Activated CD4-positive, alpha-beta memory T cell treated with anti-CD3 and anti-CD28 coated beads for 36 hours (primary cell): ENCODE data around the gene ZBTB45. TPM values are rescaled to one million over a fixed set of nuclear protein-coding genes. Genes with fewer than 3 reads are reported as not detected.
A peak's percentile ranks its signal among the peaks of the same experiment; 100 is the strongest.

Experiments used
- CTCF ChIA-PET: fragments of 350-600 bp; sonication (Branson Sonifier 250); formaldehyde crosslinking; loops from one replicate; lab custom pipeline; 2021; ENCODE audit warnings: antibody characterized with exemption, inconsistent platforms; lab: Charles Lee
- POLR2A ChIA-PET: fragments of 350-600 bp; sonication (Branson Sonifier 250); formaldehyde crosslinking; loops from one replicate; lab custom pipeline; 2021; ENCODE audit warnings: antibody characterized with exemption; lab: Charles Lee
- DNase-seq: peaks from one replicate; pipeline ENCODE4 v3.0.0-alpha.2; 2020
- H3K27ac Mint-ChIP-seq: one replicate; pipeline ENCODE4 v1.8.0; 2021; ENCODE audit warnings: mixed read lengths
- H3K27me3 Mint-ChIP-seq: one replicate; pipeline ENCODE4 v1.8.0; 2021; ENCODE audit warnings: mixed read lengths
- H3K36me3 Mint-ChIP-seq: one replicate; pipeline ENCODE4 v1.8.0; 2021; ENCODE audit warnings: mixed read lengths
- H3K4me1 Mint-ChIP-seq: one replicate; pipeline ENCODE4 v1.8.0; 2021; ENCODE audit warnings: low read depth, mixed read lengths
- H3K4me3 Mint-ChIP-seq: one replicate; pipeline ENCODE4 v1.8.0; 2021; ENCODE audit warnings: mild to moderate bottlenecking, mixed read lengths
- H3K9me3 Mint-ChIP-seq: one replicate; pipeline ENCODE4 v1.8.0; 2021; ENCODE audit warnings: mixed read lengths
- intact Hi-C: fragments of 100-400 bp; cut with micrococcal nuclease; formaldehyde crosslinking; loops from one replicate; pipeline ENCODE4 v1.15.1; 2023
- total RNA-seq, 2 experiments: library from RNA; stranded (reverse); gene quantifications; one replicate each; pipeline ENCODE4 v1.2.3, GENCODE V29; 2021

ZBTB45 gene
- total RNA-seq, 2 experiments from 2014 or later = 9.9 to 10.0 TPM

DNA sequence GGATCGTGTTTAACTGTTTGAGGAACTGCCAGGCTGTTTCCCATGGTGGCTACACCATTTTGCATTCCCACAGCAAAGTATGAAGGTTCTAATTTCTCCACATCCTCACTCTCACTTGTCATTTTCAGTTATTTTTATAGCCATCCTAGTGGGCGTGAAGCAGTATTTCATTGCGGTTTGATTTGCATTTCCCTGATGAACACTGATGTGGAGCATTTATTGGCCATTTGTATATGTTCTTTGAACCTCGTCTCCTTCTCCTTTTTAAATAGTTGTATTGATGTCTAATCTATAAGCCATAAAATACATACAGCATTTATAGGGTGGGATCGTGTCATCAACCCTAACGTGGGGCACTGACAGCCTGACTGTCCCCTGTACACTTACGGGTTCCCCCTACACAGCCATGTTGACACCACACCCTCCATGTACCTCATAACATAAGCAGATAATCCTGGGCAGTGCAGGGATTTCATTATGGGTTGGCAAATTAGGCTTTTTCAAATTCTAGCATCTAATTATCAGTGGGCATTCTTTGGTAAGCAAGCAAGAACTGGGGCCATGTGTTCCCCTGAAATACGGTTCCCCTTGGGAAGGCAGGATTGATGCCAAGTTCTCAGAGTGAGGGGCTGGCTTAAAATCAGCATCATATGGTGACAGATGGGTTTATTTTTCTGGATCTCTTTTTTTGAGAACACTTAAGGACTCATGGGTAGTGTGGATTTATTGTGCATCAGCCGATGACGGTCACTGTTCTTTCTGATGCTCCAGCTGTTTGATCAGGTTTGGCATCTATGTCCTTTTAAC, 11.6 kb upstream of the ZBTB45 start:
- no peaks in the 10 kb centered on the region for H3K9me3 Mint-ChIP-seq
- intact Hi-C loops = no loop called here
- POLR2A ChIA-PET = no interaction called here
- DNase-seq = no peak
- CTCF ChIA-PET = interaction anchor here (0.9 to 1.1 kb wide), 2 partner anchors 11 to 17 kb away, joined by 3 to 6 read pairs; partner anchors contain the start of gene ZBTB45
- H3K27me3 Mint-ChIP-seq = peaks cover 4% of the 10 kb centered on the region
- H3K36me3 Mint-ChIP-seq = no peaks in the 10 kb centered on the region
- no peaks in the 10 kb centered on the region for H3K4me1 Mint-ChIP-seq
- no peak overlapping the region for H3K27ac Mint-ChIP-seq
- no peak overlapping the region for H3K4me3 Mint-ChIP-seq

DNA sequence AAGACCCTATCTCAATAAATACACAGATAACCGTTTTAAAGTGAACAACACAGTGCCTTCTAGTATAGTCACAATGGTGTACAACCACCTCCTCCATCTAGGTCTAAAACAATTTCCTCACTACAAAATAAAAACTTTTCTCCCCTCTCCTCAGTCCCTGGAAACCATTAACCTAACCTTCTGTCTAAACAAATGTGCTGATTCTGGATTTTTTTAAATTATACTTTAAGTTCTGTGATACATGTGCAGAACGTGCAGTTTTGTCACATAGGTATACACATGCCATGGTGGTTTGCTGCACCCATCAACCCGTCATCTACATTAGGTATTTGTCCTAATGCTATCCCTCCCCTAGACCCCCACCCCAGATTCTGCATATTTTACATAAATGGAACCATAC, 9.8 kb upstream of the ZBTB45 start:
- intact Hi-C loops = no loop called here
- Mint-ChIP-seq H3K4me3 (no peak overlapping the region), H3K27ac (no peak overlapping the region), H3K36me3 (no peaks in the 10 kb centered on the region), H3K9me3 (no peaks in the 10 kb centered on the region), H3K4me1 (no peaks in the 10 kb centered on the region), H3K27me3 (peaks cover 4% of the 10 kb centered on the region)
- ChIA-PET POLR2A (no interaction called here), CTCF (interaction anchor here (1.2 kb wide), 2 partner anchors 9 to 10 kb away, joined by 3 to 7 read pairs; partner anchors contain the start of gene ZBTB45)
- DNase-seq = no peak

DNA sequence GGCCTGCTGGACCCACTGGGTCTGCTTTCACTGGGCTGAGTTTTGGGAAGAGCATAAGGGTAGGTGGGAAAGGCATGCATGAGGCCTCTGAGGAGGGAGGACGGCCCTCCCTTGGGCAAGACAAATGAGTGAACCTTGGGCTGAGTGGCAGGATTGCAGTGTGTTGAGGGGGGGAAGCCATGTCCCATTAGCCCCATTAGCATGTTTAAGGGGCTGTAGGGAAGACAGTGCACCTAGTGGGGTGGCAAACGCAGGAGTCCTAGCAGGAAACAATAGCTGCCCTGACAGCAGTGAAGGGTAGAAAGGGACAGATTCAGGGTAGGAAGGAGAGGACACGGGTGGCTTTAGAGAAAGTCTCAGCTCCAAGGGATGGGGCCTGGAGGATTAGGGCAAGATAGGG, 3.1 kb upstream of the ZBTB45 start:
- DNase-seq = no peak
- H3K4me3 Mint-ChIP-seq = no peak overlapping the region

DNA sequence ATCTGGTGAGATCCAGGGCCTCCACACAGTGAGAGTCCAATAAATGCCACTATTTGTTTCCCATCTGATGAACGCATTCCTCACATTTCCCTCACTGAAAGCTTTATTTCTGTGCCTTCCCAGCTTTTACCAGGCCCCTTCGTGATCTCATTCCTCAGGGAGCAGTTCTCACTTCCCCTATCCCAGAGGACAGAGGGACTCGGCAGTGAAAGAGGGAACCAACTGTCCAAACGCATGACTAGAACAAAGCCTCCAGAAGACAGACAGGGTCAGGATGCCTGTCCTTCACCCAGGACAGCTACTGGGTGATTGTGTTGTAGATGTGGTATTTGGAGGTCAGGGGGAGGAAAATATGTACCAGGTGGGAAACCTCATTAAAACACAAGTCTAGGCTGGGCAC, 2.0 kb upstream of the ZBTB45 start:
- H3K27ac Mint-ChIP-seq = peak overlapping the region; percentile 2
- intact Hi-C loops = no loop called here
- peaks cover 3% of the 10 kb centered on the region for H3K36me3 Mint-ChIP-seq
- no peak for DNase-seq
- H3K4me3 Mint-ChIP-seq = no peak overlapping the region
- CTCF ChIA-PET = interaction anchor here (4.2 to 4.8 kb wide), 2 partner anchors 39 to 59 kb away, joined by 39 to 65 read pairs; partner anchors contain the start of gene UBE2M
- H3K27me3 Mint-ChIP-seq = no peaks in the 10 kb centered on the region
- peaks cover 18% of the 10 kb centered on the region for H3K4me1 Mint-ChIP-seq
- no peaks in the 10 kb centered on the region for H3K9me3 Mint-ChIP-seq
- POLR2A ChIA-PET = interaction anchor here (4.1 kb wide), 1 partner anchor 23 kb away, joined by 35 read pairs; the partner anchor contains the start of gene TRIM28

More for the DNA sequence above, 3.1 kb upstream of the ZBTB45 start:
- H3K27ac Mint-ChIP-seq = no peak overlapping the region
- intact Hi-C loops = no loop called here
- peaks cover 18% of the 10 kb centered on the region for H3K4me1 Mint-ChIP-seq
- POLR2A ChIA-PET = no interaction called here
- no peaks in the 10 kb centered on the region for H3K9me3 Mint-ChIP-seq
- CTCF ChIA-PET = interaction anchor here (4.8 kb wide), 1 partner anchor 57 kb away, joined by 65 read pairs; no protein-coding TSS in a partner anchor
- no peaks in the 10 kb centered on the region for H3K27me3 Mint-ChIP-seq
- peaks cover 3% of the 10 kb centered on the region for H3K36me3 Mint-ChIP-seq

DNA sequence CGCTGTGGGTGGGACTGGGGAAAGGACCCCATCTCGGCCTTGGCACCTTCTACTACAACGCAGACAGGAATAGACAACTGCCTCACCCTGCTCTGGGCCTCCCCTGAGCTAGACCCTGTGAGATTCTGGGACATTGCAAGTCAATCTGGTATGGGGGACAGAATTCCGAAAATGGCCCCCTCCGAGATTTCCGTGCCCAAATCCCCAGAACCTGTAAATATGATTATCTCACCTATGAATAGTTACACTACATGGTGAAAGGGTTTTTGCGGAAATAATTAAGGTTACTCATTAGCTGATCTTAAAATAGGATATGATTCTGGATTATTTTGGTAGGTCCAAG, 618 bp upstream of the ZBTB45 start:
- Mint-ChIP-seq H3K4me3 (peak overlapping the region; percentile 88), H3K4me1 (peaks cover 29% of the 10 kb centered on the region), H3K27ac (peak overlapping the region; percentile 88), H3K9me3 (no peaks in the 10 kb centered on the region), H3K27me3 (no peaks in the 10 kb centered on the region), H3K36me3 (peaks cover 14% of the 10 kb centered on the region)
- DNase-seq = no peak
- intact Hi-C loops = no loop called here
- ChIA-PET CTCF (interaction anchor here (0.6 to 4.8 kb wide), 34 partner anchors 8 to 533 kb away, joined by 3 to 65 read pairs (median 6); partner anchors contain the start of genes CHMP2A, ERVK3-1, SLC27A5 and TRIM28), POLR2A (interaction anchor here (0.8 to 4.1 kb wide), 17 partner anchors 18 to 257 kb away, joined by 3 to 35 read pairs (median 5); partner anchors contain the start of genes CHMP2A and TRIM28)

DNA sequence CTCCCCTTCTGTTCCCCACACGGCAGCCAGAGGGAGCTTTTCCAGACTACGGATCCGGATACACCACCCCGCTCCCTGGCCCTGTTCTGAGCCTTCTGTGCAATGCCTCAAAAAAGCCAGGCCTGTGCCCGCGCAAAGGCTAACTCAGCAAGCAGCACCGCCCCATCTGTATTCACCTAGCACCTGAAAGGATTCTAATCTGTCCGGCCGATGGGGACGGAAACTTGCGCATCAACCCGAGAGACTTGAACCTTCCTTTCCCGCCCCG, 589 bp downstream of the ZBTB45 start:
- ChIA-PET POLR2A (interaction anchor here (1.1 to 4.1 kb wide), 9 partner anchors 19 to 63 kb away, joined by 3 to 35 read pairs (median 7); partner anchors contain the start of gene TRIM28), CTCF (interaction anchor here (0.6 to 4.8 kb wide), 17 partner anchors 10 to 1236 kb away, joined by 3 to 65 read pairs (median 9); partner anchors contain the start of genes CHMP2A, TRIM28, UBE2M and ZNF135)
- Mint-ChIP-seq H3K4me1 (peaks cover 32% of the 10 kb centered on the region), H3K4me3 (peak overlapping the region; percentile 88), H3K27me3 (no peaks in the 10 kb centered on the region), H3K9me3 (no peaks in the 10 kb centered on the region), H3K27ac (peak overlapping the region; percentile 88), H3K36me3 (peaks cover 17% of the 10 kb centered on the region)
- DNase-seq = peak; percentile 75
- intact Hi-C loops = loop anchor here (1.0 to 2.0 kb wide), 10 partner anchors 20 to 336 kb away; partner anchors contain the start of genes MZF1, TRIM28, ZNF274 and ZSCAN22

DNA sequence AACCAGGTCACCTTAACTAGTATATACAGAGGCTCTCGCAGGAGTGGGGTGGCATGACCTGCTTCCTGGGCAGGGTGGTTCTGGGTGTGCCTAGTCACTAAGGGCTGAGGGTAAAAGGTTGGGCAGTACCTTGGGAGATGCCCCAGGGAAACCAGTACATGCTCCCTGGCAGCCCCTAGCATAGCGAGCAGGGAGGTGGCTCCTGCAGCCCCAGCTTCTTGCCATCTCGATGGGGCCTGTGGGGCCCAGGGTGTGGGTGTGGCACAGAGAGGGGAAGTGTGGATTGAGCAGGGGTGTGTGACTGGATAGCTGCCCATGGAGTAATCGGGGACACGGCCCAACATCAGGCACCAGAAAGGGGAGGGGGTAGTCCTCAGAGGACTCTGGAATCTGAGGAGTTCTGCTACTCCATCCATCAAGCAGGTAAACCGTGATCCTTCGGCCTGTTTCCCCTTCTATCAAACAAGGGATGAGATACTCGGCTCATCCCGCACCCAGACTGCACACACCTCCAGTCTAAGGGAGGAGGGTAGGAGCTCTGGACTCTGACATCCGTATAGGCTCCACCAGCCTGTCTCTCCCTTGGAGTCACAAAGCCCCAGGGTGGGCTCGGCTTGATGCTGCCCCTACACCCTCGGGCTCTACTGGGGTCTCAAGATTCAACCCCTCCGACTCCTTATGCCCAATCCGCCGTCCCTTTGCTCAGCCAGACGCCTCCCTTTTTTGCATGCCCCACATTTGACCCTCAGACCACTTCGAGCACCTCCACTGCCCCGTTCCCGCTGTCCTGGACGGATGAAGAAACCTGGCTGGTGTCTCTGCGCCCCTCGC, 1.1 kb downstream of the ZBTB45 start:
- POLR2A ChIA-PET = interaction anchor here (0.6 to 4.1 kb wide), 8 partner anchors 13 to 60 kb away, joined by 3 to 35 read pairs (median 6); partner anchors contain the start of gene TRIM28
- intact Hi-C loops = loop anchor here (1.0 to 2.0 kb wide), 10 partner anchors 19 to 336 kb away; partner anchors contain the start of genes MZF1, TRIM28, ZNF274 and ZSCAN22
- H3K4me1 Mint-ChIP-seq = peaks cover 34% of the 10 kb centered on the region

DNA sequence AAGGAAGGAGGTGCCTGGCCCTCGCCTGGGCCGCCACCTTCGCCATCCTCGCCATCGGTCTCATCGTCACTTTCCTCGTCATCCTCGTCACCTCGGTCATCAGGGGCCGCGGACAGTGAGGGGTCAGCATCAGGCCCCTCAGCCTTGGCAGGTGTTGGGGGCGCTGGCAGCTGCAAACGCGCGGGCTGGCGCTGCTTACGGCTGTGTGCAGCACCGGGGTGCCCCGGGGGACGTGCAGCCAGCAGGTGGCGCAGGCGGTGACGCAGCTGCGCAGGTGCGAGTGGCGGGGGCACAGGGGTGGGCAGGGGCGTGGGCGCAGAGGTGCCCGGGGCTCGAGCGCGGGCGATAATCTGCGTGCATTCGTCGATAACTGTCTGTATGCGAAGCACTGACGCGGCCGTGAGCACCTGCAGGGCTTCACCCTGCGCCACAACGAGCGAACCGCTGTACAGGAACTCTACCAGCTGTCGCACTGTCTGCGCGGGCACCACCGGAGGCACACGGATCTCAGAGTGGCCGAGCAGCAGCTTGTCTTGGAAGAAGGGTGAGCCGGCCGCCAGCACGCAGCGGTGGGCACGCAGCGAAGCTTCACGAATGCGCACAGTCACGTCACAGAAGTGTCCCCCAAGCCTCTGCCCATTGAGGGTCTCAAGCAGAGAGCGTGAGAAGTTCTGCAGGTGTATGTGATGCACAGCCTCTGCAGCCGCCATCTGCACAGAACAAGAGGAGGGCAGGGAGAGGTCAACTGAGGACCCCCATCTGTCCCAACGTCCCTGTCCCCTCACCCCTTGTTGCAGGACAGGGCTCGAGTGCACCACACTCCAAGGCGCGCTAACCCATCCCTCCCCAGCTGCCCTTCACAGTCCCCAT, 2.4 kb downstream of the ZBTB45 start:
- CTCF ChIA-PET = interaction anchor here (3.3 to 4.5 kb wide), 2 partner anchors 28 to 59 kb away, joined by 33 to 61 read pairs; partner anchors contain the start of gene TRIM28
- no peak for DNase-seq
- POLR2A ChIA-PET = interaction anchor here (0.6 to 4.1 kb wide), 2 partner anchors 12 to 27 kb away, joined by 3 to 35 read pairs; partner anchors contain the start of gene TRIM28
- Mint-ChIP-seq H3K27ac (no peak overlapping the region), H3K4me1 (peaks cover 34% of the 10 kb centered on the region), H3K27me3 (no peaks in the 10 kb centered on the region), H3K36me3 (peaks cover 18% of the 10 kb centered on the region), H3K9me3 (no peaks in the 10 kb centered on the region), H3K4me3 (no peak overlapping the region)
- intact Hi-C loops = no loop called here

More for the DNA sequence above, 1.1 kb downstream of the ZBTB45 start:
- H3K9me3 Mint-ChIP-seq = no peaks in the 10 kb centered on the region
- H3K36me3 Mint-ChIP-seq = peaks cover 18% of the 10 kb centered on the region
- peak; percentile 34 for DNase-seq
- H3K27ac Mint-ChIP-seq = peak overlapping the region; percentile 88
- CTCF ChIA-PET = interaction anchor here (0.6 to 4.8 kb wide), 15 partner anchors 18 to 1236 kb away, joined by 3 to 65 read pairs (median 9); partner anchors contain the start of genes CHMP2A, TRIM28, UBE2M and ZNF135
- peak overlapping the region; percentile 88 for H3K4me3 Mint-ChIP-seq
- H3K27me3 Mint-ChIP-seq = no peaks in the 10 kb centered on the region

DNA sequence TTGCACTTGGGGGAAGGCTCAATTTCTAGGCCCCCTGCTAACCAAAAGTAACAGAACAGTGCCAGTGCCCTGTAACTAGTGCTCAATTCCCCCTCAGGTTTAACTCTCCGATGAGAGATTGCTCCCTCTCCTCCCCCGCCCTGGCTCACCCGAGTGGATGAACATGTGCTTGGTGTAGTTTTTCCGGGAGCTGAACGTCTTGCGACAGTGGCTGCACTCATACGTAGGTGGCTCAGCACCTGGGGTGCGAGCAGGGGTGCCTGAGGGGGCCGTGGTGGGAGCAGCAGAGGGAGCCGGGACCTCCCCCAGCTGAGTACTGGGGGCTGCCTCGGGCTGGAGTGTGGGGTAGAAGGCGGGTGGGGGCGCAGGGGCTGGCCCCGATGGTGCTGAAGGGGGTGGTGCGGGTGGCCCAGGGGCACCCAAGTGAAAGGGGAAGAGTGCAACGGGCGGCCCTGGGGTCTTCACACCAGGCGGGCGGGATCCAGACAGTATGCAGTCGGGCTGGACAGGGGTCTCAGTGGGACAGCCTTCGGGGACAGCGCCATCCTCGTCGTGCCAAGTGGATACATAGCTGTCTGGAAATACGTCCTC, 3.3 kb downstream of the ZBTB45 start:
- Mint-ChIP-seq H3K4me1 (peaks cover 34% of the 10 kb centered on the region), H3K27me3 (no peaks in the 10 kb centered on the region), H3K9me3 (no peaks in the 10 kb centered on the region), H3K27ac (no peak overlapping the region), H3K36me3 (peaks cover 18% of the 10 kb centered on the region), H3K4me3 (peak overlapping the region; percentile 50)
- no peak for DNase-seq
- POLR2A ChIA-PET = no interaction called here
- CTCF ChIA-PET = no interaction called here
- intact Hi-C loops = no loop called here

DNA sequence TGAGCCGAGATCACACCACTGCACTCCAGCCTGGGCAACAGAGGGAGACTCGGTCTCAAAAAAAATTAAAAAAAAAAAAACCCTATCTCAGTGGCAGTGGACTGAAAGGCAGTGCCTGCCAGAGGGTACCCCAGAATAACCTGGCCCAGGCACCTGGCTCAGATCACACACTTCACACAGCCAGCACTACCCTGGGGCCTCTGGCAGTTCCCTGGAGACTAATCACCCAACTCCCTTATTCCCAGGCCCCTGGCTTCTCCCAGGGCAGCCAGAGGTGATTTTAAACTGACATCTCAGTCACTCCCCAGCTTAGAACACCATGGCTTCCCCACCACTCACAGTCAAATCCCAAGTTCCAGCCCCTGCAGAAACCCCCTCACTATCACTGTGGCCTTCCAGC, 4.4 kb downstream of the ZBTB45 start:
- Mint-ChIP-seq H3K9me3 (no peaks in the 10 kb centered on the region), H3K36me3 (peaks cover 18% of the 10 kb centered on the region), H3K27ac (peak overlapping the region; percentile 38), H3K4me3 (peak overlapping the region; percentile 83), H3K27me3 (no peaks in the 10 kb centered on the region), H3K4me1 (peaks cover 30% of the 10 kb centered on the region)
- ChIA-PET POLR2A (interaction anchor here (0.7 kb wide), 1 partner anchor 49 kb away, joined by 4 read pairs; no protein-coding TSS in a partner anchor), CTCF (interaction anchor here (1.0 to 2.2 kb wide), 2 partner anchors 60 to 66 kb away, joined by 3 to 13 read pairs; no protein-coding TSS in a partner anchor)
- intact Hi-C loops = no loop called here
- no peak for DNase-seq
